SK-N-SH treated with all-trans-retinoic acid at 6 μM for 48 hours (cell line): ENCODE results near the gene ZNF543.

Experiments used
- ATAC-seq: fragments of 200-7000 bp; cut with Tn5 transposase; 3 replicates; pipeline ENCODE4 v1.9.1; 2020; ENCODE audit warnings: mild to moderate bottlenecking, moderate library complexity
- ARNTL ChIP-seq: fragments of 450-650 bp; formaldehyde crosslinking; IDR thresholded peaks from 2 replicates; pipeline ENCODE4 v1.5.0; 2020; ENCODE audit warnings: low read depth, mild to moderate bottlenecking, moderate library complexity, borderline replicate concordance
- BACH2 ChIP-seq: fragments of 250-450 bp; sonication (Bioruptor Pico); IDR thresholded peaks from 2 replicates; pipeline ENCODE4 v1.9.0; 2021; ENCODE audit warnings: mild to moderate bottlenecking, borderline replicate concordance
- ESRRG ChIP-seq: fragments of 250-450 bp; sonication (Bioruptor Pico); IDR thresholded peaks from 2 replicates; pipeline ENCODE4 v1.6.1; 2021; ENCODE audit warnings: mild to moderate bottlenecking
- ISL1 ChIP-seq: fragments of 250-450 bp; sonication (Bioruptor Pico); IDR thresholded peaks from 2 replicates; pipeline ENCODE4 v2.1.2; 2022; ENCODE audit warnings: mild to moderate bottlenecking, moderate library complexity
- PPARA ChIP-seq: fragments of 250-450 bp; sonication (Bioruptor Pico); IDR thresholded peaks from 2 replicates; pipeline ENCODE4 v1.5.0; 2020; ENCODE audit warnings: mild to moderate bottlenecking, borderline replicate concordance
- RARB ChIP-seq: fragments of 250-450 bp; sonication (Bioruptor Pico); IDR thresholded peaks from 2 replicates; pipeline ENCODE4 v1.8.0; 2021; ENCODE audit warnings: mild to moderate bottlenecking, moderate library complexity
- SNAI2 ChIP-seq: fragments of 250-450 bp; sonication (Bioruptor Pico); IDR thresholded peaks from 2 replicates; pipeline ENCODE4 v1.5.0; 2020; ENCODE audit warnings: mild to moderate bottlenecking, moderate library complexity
- TCF4 ChIP-seq: fragments of 250-450 bp; sonication (Bioruptor Pico); IDR thresholded peaks from 2 replicates; pipeline ENCODE4 v1.8.0; 2021; ENCODE audit warnings: mild to moderate bottlenecking, moderate library complexity, borderline replicate concordance
- TOX ChIP-seq: fragments of 250-450 bp; sonication (Bioruptor Pico); IDR thresholded peaks from 2 replicates; pipeline ENCODE4 v1.8.0; 2021; ENCODE audit warnings: mild to moderate bottlenecking, moderate library complexity, borderline replicate concordance
- ZC3H10 ChIP-seq: fragments of 250-450 bp; sonication (Bioruptor Pico); IDR thresholded peaks from 2 replicates; pipeline ENCODE4 v1.5.1; 2021; ENCODE audit warnings: mild to moderate bottlenecking, moderate library complexity
- ZFP3 ChIP-seq: fragments of 250-450 bp; sonication (Bioruptor Pico); IDR thresholded peaks from 2 replicates; pipeline ENCODE4 v1.5.0; 2020; ENCODE audit warnings: mild to moderate bottlenecking, moderate library complexity
- ZFP30 ChIP-seq: fragments of 450-650 bp; formaldehyde crosslinking; IDR thresholded peaks from 2 replicates; pipeline ENCODE4 v1.5.0; 2022; ENCODE audit warnings: mild to moderate bottlenecking, moderate library complexity
- ZNF565 ChIP-seq: fragments of 450-650 bp; formaldehyde crosslinking; conservative IDR thresholded peaks from 2 replicates; pipeline ENCODE4 v1.5.0; 2020; ENCODE audit warnings: low read depth, mild to moderate bottlenecking, moderate library complexity
- ZNF70 ChIP-seq: fragments of 450-650 bp; formaldehyde crosslinking; IDR thresholded peaks from 2 replicates; pipeline ENCODE4 v1.5.0; 2020; ENCODE audit warnings: mild to moderate bottlenecking, moderate library complexity
- ZNF8 ChIP-seq: fragments of 450-650 bp; formaldehyde crosslinking; IDR thresholded peaks from 2 replicates; pipeline ENCODE4 v1.5.0; 2020; ENCODE audit warnings: mild to moderate bottlenecking, moderate library complexity
- TF ChIP-seq, protein P1 (sequence below): fragments of 250-450 bp; sonication (Bioruptor Pico); IDR thresholded peaks from 2 replicates; pipeline ENCODE4 v1.5.1; 2021; ENCODE audit warnings: mild to moderate bottlenecking, moderate library complexity
- TF ChIP-seq, protein P2 (sequence below): fragments of 250-450 bp; sonication (Bioruptor Pico); IDR thresholded peaks from 2 replicates; pipeline ENCODE4 v1.5.1; 2020; ENCODE audit warnings: low read depth, mild to moderate bottlenecking, moderate library complexity
- TF ChIP-seq, protein P3 (sequence below): fragments of 250-450 bp; sonication (Bioruptor Pico); IDR thresholded peaks from 2 replicates; pipeline ENCODE4 v1.8.0; 2020; ENCODE audit warnings: mild to moderate bottlenecking, moderate library complexity, borderline replicate concordance
- TF ChIP-seq, protein P4 (sequence below): fragments of 250-450 bp; sonication (Bioruptor Pico); IDR thresholded peaks from 2 replicates; pipeline ENCODE4 v1.8.0; 2021; ENCODE audit warnings: low read depth, mild to moderate bottlenecking, moderate library complexity, borderline replicate concordance
- TF ChIP-seq, protein P5 (sequence below): fragments of 250-450 bp; sonication (Bioruptor Pico); IDR thresholded peaks from 2 replicates; pipeline ENCODE4 v1.5.0; 2020; ENCODE audit warnings: mild to moderate bottlenecking, moderate library complexity

ZNF543 gene

DNA sequence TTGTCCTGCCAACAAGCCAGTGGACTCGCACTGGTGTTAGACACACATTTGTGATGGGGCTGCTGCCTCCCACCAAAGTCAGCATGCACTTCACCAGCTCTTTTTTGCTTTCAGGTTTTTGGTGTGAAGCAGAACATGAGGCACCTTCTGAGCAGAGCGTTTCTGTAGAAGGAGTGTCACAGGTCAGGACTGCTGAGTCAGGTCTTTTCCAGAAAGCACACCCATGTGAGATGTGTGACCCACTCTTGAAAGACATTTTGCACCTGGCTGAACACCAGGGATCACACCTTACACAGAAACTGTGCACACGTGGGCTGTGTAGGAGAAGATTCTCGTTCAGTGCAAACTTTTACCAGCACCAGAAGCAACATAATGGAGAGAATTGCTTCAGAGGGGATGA is 35.6 kb downstream of the ZNF543 start (continued):
- TF ChIP-seq, protein P1, sequence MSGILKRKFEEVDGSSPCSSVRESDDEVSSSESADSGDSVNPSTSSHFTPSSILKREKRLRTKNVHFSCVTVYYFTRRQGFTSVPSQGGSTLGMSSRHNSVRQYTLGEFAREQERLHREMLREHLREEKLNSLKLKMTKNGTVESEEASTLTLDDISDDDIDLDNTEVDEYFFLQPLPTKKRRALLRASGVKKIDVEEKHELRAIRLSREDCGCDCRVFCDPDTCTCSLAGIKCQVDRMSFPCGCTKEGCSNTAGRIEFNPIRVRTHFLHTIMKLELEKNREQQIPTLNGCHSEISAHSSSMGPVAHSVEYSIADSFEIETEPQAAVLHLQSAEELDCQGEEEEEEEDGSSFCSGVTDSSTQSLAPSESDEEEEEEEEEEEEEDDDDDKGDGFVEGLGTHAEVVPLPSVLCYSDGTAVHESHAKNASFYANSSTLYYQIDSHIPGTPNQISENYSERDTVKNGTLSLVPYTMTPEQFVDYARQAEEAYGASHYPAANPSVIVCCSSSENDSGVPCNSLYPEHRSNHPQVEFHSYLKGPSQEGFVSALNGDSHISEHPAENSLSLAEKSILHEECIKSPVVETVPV (CRISPR knock-in tag): no peak
- TF ChIP-seq ZNF565 (CRISPR knock-in tag): no peak
- TF ChIP-seq TOX: no peak
- TF ChIP-seq PPARA (CRISPR knock-in tag): no peak
- no peak for TF ChIP-seq SNAI2
- TF ChIP-seq RARB (CRISPR knock-in tag): no peak
- TF ChIP-seq, protein P2, sequence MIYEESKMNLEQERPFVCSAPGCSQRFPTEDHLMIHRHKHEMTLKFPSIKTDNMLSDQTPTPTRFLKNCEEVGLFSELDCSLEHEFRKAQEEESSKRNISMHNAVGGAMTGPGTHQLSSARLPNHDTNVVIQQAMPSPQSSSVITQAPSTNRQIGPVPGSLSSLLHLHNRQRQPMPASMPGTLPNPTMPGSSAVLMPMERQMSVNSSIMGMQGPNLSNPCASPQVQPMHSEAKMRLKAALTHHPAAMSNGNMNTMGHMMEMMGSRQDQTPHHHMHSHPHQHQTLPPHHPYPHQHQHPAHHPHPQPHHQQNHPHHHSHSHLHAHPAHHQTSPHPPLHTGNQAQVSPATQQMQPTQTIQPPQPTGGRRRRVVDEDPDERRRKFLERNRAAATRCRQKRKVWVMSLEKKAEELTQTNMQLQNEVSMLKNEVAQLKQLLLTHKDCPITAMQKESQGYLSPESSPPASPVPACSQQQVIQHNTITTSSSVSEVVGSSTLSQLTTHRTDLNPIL (CRISPR knock-in tag): no peak
- no peak for TF ChIP-seq ZC3H10 (CRISPR knock-in tag)
- TF ChIP-seq ARNTL (CRISPR knock-in tag): no peak
- TF ChIP-seq ESRRG (CRISPR knock-in tag): no peak
- TF ChIP-seq BACH2: no peak
- no peak for TF ChIP-seq TCF4 (CRISPR knock-in tag)

DNA sequence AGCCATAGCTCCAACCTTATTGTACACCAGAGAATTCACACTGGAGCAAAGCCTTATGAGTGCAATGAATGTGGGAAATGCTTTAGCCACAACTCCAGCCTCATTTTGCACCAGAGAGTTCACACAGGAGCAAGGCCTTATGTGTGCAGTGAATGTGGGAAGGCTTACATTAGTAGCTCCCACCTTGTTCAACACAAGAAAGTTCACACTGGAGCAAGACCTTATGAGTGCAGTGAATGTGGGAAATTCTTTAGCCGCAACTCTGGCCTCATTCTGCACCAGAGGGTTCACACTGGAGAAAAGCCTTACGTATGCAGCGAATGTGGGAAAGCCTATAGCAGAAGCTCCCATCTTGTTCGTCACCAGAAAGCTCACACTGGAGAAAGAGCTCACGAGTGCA is 37.1 kb downstream of the ZNF543 start:
- no peak for ATAC-seq
- TF ChIP-seq ZC3H10 (CRISPR knock-in tag) (no peak), TCF4 (CRISPR knock-in tag) (no peak), ZNF70 (CRISPR knock-in tag) (no peak), PPARA (CRISPR knock-in tag) (no peak), ZNF8 (CRISPR knock-in tag) (no peak), ZFP30 (CRISPR knock-in tag) (no peak), ISL1 (no peak), RARB (CRISPR knock-in tag) (no peak), ARNTL (CRISPR knock-in tag) (no peak)
- TF ChIP-seq, protein P3, sequence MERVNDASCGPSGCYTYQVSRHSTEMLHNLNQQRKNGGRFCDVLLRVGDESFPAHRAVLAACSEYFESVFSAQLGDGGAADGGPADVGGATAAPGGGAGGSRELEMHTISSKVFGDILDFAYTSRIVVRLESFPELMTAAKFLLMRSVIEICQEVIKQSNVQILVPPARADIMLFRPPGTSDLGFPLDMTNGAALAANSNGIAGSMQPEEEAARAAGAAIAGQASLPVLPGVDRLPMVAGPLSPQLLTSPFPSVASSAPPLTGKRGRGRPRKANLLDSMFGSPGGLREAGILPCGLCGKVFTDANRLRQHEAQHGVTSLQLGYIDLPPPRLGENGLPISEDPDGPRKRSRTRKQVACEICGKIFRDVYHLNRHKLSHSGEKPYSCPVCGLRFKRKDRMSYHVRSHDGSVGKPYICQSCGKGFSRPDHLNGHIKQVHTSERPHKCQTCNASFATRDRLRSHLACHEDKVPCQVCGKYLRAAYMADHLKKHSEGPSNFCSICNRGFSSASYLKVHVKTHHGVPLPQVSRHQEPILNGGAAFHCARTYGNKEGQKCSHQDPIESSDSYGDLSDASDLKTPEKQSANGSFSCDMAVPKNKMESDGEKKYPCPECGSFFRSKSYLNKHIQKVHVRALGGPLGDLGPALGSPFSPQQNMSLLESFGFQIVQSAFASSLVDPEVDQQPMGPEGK (CRISPR knock-in tag): no peak
- TF ChIP-seq, protein P1 (CRISPR knock-in tag): no peak
- TF ChIP-seq, protein P4, sequence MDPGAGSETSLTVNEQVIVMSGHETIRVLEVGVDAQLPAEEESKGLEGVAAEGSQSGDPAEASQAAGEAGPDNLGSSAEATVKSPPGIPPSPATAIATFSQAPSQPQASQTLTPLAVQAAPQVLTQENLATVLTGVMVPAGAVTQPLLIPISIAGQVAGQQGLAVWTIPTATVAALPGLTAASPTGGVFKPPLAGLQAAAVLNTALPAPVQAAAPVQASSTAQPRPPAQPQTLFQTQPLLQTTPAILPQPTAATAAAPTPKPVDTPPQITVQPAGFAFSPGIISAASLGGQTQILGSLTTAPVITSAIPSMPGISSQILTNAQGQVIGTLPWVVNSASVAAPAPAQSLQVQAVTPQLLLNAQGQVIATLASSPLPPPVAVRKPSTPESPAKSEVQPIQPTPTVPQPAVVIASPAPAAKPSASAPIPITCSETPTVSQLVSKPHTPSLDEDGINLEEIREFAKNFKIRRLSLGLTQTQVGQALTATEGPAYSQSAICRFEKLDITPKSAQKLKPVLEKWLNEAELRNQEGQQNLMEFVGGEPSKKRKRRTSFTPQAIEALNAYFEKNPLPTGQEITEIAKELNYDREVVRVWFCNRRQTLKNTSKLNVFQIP (CRISPR knock-in tag): no peak
- TF ChIP-seq, protein P2 (CRISPR knock-in tag): no peak

DNA sequence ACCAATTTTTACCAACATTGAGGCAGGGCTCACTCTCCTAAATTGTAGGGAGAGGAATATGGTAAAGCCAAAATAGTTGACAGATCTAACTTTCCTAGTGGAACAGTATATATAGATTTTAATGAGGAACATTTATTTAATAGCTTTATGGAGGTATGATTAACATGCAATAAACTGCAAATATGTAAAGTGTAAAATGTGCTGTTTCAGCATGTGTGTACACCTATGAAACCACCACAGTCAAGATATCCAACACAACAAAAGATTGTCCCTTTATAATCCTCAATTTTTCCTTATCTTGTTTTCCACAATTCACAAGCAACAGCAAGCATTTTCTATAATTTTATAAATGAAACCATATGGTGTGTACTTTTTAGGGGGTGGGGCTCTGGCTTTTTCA is 39.0 kb downstream of the ZNF543 start:
- no peak for ATAC-seq

More for the DNA sequence above, 39.0 kb downstream of the ZNF543 start:
- TF ChIP-seq, protein P2 (CRISPR knock-in tag): no peak
- TF ChIP-seq ZC3H10 (CRISPR knock-in tag) (no peak), ISL1 (no peak), TOX (no peak), ZFP3 (CRISPR knock-in tag) (no peak), ZNF8 (CRISPR knock-in tag) (no peak), ZNF70 (CRISPR knock-in tag) (no peak)
- TF ChIP-seq, protein P5, sequence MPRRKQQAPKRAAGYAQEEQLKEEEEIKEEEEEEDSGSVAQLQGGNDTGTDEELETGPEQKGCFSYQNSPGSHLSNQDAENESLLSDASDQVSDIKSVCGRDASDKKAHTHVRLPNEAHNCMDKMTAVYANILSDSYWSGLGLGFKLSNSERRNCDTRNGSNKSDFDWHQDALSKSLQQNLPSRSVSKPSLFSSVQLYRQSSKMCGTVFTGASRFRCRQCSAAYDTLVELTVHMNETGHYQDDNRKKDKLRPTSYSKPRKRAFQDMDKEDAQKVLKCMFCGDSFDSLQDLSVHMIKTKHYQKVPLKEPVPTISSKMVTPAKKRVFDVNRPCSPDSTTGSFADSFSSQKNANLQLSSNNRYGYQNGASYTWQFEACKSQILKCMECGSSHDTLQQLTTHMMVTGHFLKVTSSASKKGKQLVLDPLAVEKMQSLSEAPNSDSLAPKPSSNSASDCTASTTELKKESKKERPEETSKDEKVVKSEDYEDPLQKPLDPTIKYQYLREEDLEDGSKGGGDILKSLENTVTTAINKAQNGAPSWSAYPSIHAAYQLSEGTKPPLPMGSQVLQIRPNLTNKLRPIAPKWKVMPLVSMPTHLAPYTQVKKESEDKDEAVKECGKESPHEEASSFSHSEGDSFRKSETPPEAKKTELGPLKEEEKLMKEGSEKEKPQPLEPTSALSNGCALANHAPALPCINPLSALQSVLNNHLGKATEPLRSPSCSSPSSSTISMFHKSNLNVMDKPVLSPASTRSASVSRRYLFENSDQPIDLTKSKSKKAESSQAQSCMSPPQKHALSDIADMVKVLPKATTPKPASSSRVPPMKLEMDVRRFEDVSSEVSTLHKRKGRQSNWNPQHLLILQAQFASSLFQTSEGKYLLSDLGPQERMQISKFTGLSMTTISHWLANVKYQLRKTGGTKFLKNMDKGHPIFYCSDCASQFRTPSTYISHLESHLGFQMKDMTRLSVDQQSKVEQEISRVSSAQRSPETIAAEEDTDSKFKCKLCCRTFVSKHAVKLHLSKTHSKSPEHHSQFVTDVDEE (CRISPR knock-in tag): no peak
